Inflammatory macrophage treated with lipopolysaccharide for 1 hour (primary cell): ENCODE data around the gene TMSB4X.
"Not testable (repeated sequence)": the region's sequence is repeated elsewhere in the genome, so short reads cannot be mapped to it uniquely, and the experiment has no call there.

Experiments
- DNase-seq, 2 donors: peaks; one replicate each; pipeline ENCODE4 v3.0.0-alpha.2; 2020 to 2022

Gene TMSB4X

GRCh38 chrX:12976819-12977732 is 2.2 kb downstream of the TMSB4X start:
- not testable (repeated sequence) for DNase-seq

DNA sequence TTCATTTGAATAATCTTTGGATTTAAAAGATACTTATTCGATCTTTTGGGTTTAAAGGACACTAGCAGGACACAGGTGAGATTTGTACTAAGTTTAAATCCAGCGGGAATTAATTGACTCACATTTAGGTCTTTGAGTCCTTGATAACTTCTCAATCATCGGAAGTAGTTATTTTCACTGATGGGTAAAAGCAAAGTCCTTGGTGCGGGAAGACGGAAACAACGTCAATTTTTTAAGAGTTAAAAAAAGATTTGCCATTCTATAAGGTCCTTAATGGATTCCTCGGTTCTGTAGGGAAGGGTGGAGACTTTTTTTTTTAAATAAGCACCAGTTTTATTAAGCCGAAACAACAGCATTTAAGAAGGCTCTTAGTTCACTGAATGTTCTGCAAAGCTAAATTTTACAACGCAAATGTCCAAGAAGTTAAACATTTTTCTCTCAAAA is 2.9 kb downstream of the TMSB4X start:
- DNase-seq, result peak in 1 of 2 donors; percentile 32

GRCh38 chrX:12978205-12979025 is 3.5 kb downstream of the TMSB4X start:
- peak; percentile 50 to 67 for DNase-seq

GRCh38 chrX:12979026-12979607 is 4.2 kb downstream of the TMSB4X start:
- DNase-seq, result no peak

- no peak for DNase-seq
These were observed 4.7 kb downstream of the TMSB4X start for GRCh38 chrX:12979616-12980015.

GRCh38 chrX:12980039-12980438 is 5.1 kb downstream of the TMSB4X start:
- DNase-seq, result not testable (repeated sequence)

- DNase-seq, result no peak
These were observed 7.0 kb downstream of the TMSB4X start for GRCh38 chrX:12981880-12982279.

GRCh38 chrX:12984603-12985319 is 9.9 kb downstream of the TMSB4X start:
- DNase-seq, result peak in 1 of 2 donors; percentile 47

GRCh38 chrX:12985331-12985730 is 10.4 kb downstream of the TMSB4X start:
- DNase-seq, result no peak

DNA sequence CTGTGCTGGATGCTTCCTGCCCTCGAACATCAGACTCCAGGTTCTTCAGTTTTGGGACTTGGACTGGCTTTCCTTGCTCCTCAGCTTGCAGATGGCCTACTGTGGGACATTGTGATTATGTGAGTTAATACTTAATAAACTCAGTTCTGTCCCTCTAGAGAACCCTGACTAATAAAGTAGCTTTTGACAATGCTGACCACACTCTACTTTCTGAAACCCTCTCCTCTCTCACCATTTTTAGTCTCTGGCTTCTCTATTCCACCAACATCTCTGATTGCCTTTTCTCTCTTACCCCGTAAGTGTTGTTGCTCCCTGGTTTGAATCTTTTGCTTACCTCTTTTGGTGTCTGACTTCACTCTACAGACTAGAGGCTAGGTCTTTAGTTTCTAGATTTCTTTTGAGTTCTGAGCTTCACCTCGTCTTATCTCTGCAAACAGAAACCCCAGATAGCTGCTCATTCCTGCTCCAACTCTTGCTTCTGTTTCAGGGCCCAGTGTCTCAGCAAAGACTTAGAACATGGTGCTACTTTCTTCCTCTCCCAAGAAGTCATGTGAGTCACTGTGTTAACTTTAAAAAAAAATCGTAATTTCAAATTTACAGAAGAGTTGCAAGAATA is 11.4 kb downstream of the TMSB4X start:
- no peak for DNase-seq

DNA sequence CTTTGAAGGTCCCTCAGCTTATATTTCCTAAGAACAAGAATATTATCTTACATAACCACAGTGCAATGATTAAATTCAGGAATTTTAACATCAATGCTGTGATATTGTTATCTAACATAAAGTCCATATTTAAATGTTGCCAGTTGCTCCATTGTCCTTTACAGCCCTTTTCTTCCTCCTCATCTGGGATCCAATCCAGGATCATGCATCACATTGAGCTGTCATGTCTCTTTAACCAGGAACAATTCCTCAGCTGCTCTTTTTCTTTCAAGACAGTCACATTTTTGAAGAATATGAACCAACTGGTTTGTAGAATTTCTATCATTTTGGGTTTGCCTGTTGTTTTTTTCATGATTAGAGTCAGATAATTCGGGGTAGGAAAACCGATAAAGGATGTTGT is 12.0 kb downstream of the TMSB4X start:
- no peak for DNase-seq

GRCh38 chrX:12987340-12987739 is 12.4 kb downstream of the TMSB4X start:
- no peak for DNase-seq

- no peak for DNase-seq
These were observed 13.1 kb downstream of the TMSB4X start for GRCh38 chrX:12987900-12988594.

- DNase-seq, result no peak
These were observed 13.9 kb downstream of the TMSB4X start for GRCh38 chrX:12988797-12989196.

DNA sequence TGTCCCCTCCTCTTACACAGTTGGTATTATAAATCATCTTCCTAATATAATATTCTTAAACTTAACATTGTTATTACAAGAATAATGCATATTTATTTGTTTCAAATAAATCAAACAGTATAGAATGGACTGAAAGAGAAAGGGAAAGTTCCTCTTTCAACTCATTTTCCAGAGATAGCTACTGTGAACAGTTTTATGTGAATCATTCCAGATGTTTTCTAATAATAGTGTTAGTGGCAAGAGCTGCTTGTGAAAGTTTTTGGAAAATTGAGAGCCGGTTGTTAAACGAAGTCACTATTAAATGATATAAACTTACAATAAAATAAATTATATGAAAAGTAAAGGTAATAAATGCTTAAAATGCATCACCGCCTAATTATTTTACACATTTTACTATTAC is 14.6 kb downstream of the TMSB4X start:
- no peak for DNase-seq

DNA sequence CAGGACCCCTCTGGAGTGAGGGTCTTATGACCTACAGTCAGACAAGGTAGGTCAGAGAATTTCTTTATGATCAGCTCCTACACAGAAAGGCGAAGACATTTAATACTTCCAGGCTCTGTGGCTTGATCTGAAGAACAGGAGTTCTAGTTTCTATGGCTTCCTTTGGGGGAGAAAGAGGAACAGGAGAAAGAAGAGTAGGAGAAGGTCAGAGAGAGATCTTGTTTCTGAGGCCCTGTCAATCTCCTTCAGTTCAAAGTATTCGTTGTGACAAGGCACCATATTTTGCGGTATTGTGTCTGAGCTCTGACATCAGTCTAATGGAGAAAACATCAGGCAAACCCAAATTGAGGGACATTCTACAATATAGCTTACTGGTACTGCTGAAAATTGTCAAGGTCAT is 16.7 kb downstream of the TMSB4X start:
- no peak for DNase-seq

DNA sequence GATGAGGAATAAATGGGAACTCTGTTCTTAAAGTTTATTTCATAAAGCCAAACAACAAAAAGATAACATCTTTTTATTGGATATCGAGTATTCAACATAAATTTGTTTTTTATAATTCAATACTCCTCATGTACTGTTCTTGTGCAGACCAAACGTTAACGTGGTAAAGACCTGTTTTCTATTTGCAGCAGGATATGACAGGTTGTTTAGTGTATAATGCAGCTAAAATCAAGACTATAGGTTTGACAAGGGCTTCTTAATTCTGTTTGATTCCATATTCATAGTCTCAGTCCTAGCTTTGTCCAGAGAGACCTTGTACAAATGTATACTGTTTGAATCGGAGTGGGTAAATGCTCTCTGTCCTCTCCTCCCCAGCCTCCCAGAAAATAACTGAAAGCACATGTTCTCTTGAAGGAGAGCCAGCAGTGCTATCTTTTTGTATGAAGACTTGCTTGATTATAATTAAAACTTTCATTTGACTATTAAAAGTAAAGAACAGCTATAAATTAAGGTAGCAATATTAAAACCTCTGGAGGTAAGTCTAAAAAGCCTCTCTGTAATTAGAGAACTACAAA is 17.7 kb downstream of the TMSB4X start:
- no peak for DNase-seq

DNA sequence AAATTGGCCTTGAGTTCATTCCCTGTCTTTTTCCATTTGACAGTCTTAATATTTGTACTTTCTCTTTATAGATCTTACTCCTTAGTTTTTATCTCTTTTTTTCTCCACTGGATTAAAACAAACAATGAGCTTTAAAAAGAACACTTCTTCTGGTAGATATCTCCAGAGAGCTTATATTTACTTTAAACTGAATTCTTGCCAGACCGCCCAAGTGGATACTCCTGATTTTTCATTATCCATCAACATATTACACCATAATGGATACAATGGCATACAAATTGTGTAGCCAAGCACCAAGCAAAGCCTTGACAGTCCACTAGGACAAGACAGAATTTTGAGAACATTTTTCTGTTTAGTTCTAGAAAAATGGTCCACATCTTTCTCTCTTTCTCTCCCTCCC is 18.9 kb downstream of the TMSB4X start:
- DNase-seq, result no peak

DNA sequence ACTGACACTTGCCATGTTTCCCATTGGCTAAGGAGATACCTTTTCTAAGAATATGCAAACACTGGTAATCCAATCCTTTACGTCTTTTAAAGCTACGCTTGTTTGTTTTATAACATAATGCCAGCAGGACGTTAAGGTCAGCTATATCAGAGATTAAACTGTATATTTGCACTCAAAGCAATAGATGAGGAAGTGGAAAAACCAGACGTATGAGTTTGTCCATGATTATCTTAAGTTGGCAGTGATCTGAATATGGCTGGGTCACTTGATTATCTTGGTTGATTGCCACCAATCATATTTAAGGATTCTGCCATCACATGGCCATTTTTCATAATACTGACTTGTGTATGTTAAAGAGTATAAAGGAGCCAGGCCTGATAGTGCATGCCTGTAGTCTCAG is 19.4 kb downstream of the TMSB4X start:
- no peak for DNase-seq

DNA sequence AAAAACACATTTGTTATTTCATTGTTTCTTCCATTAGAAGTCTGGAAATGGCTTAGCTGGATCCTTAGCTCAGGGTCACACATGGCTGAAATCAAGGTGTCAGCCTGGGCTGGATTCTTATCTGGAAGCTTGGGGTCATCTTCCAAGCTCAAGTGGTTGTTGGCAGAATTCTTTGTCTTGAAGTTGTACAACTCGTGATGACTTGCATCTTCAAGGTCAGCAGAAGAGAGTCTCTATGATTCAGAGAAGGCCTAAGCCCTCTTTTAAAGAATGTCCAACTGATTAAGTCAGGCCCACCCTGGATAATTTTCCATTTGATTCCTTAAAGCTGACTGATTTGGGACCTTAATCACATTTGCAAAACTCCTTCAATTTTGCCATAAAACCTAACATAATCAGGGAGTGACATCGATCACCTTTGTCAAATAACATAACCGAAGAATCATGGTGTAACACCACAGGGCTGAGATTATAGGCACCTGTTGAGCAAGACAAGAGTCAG is 22.1 kb downstream of the TMSB4X start:
- DNase-seq, result no peak
